GM23338 (cell line): ENCODE data around the gene RNF157. TPM values are rescaled to one million over a fixed set of nuclear protein-coding genes. Genes with fewer than 3 reads are reported as not detected.
"Not testable (repeated sequence)": the region's sequence is repeated elsewhere in the genome, so short reads cannot be mapped to it uniquely, and the experiment has no call there.

Experiments used
- ATAC-seq: fragments of 200-7000 bp; cut with Tn5 transposase; 3 replicates; pipeline ENCODE4 v1.9.1; 2020
- DNase-seq: peaks from one replicate; pipeline ENCODE4 v3.0.0-alpha.2; 2015; ENCODE audit warnings: low spot score
- H2AFZ ChIP-seq: fragments of 200-600 bp; sonication (generic); 2 replicates; pipeline ENCODE4 v1.8.0; 2016; ENCODE audit warnings: antibody characterized with exemption, mild to moderate bottlenecking, moderate library complexity
- H3F3A ChIP-seq: fragments of 200-600 bp; sonication (generic); replicated peaks from 2 replicates; pipeline ENCODE4 v1.8.0; 2017; ENCODE audit warnings: antibody characterized with exemption, mixed run types, low read depth
- H3K27ac ChIP-seq: fragments of 200-600 bp; sonication (generic); 2 replicates; pipeline ENCODE4 v1.6.1; 2016; ENCODE audit warnings: low read depth
- H3K27me3 ChIP-seq: fragments of 200-600 bp; sonication (generic); 2 replicates; pipeline ENCODE4 v1.8.0; 2016; ENCODE audit warnings: mild to moderate bottlenecking, mixed run types, moderate library complexity; ENCODE audit not compliant: insufficient read depth
- H3K36me3 ChIP-seq: fragments of 200-600 bp; sonication (generic); 2 replicates; pipeline ENCODE4 v1.8.0; 2016; ENCODE audit warnings: mild to moderate bottlenecking; ENCODE audit not compliant: insufficient read depth
- H3K4me1 ChIP-seq: fragments of 200-600 bp; sonication (generic); 2 replicates; pipeline ENCODE4 v1.8.0; 2016; ENCODE audit warnings: mild to moderate bottlenecking, moderate library complexity; ENCODE audit not compliant: insufficient read depth
- H3K4me2 ChIP-seq: fragments of 200-600 bp; sonication (generic); 2 replicates; pipeline ENCODE4 v1.7.1; 2017; ENCODE audit warnings: mixed run types
- H3K4me3 ChIP-seq: fragments of 200-600 bp; sonication (generic); 2 replicates; pipeline ENCODE4 v1.6.1; 2016; ENCODE audit warnings: mixed run types
- H3K79me2 ChIP-seq: fragments of 200-600 bp; sonication (generic); replicated peaks from 2 replicates; pipeline ENCODE4 v1.8.0; 2017; ENCODE audit warnings: mild to moderate bottlenecking; ENCODE audit not compliant: insufficient read depth
- H3K9me2 ChIP-seq: fragments of 200-600 bp; sonication (generic); 2 replicates; pipeline ENCODE4 v1.8.0; 2017; ENCODE audit not compliant: insufficient read depth
- H4K20me1 ChIP-seq: fragments of 200-600 bp; sonication (generic); replicated peaks from 2 replicates; pipeline ENCODE4 v1.8.0; 2017; ENCODE audit warnings: mild to moderate bottlenecking; ENCODE audit not compliant: insufficient read depth
- H3K27ac Mint-ChIP-seq: 2 replicates; pipeline ENCODE4 v1.8.0; 2020; ENCODE audit warnings: inconsistent platforms, mild to moderate bottlenecking, moderate library complexity, mixed read lengths
- H3K27me3 Mint-ChIP-seq: 3 replicates; pipeline ENCODE4 v1.8.0; 2022; ENCODE audit warnings: low read depth, mild to moderate bottlenecking, moderate library complexity, mixed read lengths, inconsistent platforms; ENCODE audit not compliant: insufficient read depth, poor library complexity
- H3K36me3 Mint-ChIP-seq: 3 replicates; pipeline ENCODE4 v1.8.0; 2021; ENCODE audit warnings: low read depth, mild to moderate bottlenecking, inconsistent platforms, moderate library complexity, mixed read lengths
- H3K4me1 Mint-ChIP-seq: 3 replicates; pipeline ENCODE4 v1.8.0; 2020; ENCODE audit warnings: mild to moderate bottlenecking, inconsistent platforms, mixed read lengths
- H3K4me3 Mint-ChIP-seq: 3 replicates; pipeline ENCODE4 v1.8.0; 2021; ENCODE audit warnings: moderate library complexity, mild to moderate bottlenecking, inconsistent platforms, mixed read lengths
- H3K9me3 Mint-ChIP-seq: 3 replicates; pipeline ENCODE4 v1.8.0; 2020; ENCODE audit warnings: moderate library complexity, mild to moderate bottlenecking, inconsistent platforms, mixed read lengths
- CREB1 ChIP-seq: fragments of 250-450 bp; sonication (Bioruptor Pico); IDR thresholded peaks from 2 replicates; pipeline ENCODE4 v1.5.0; 2020; ENCODE audit warnings: low read depth, mild to moderate bottlenecking, moderate library complexity
- EZH2 ChIP-seq: fragments of 200-600 bp; sonication (generic); IDR thresholded peaks from one replicate; pipeline ENCODE4 v1.8.0; 2017; ENCODE audit warnings: antibody characterized with exemption, mild to moderate bottlenecking, low read depth; ENCODE audit not compliant: unreplicated experiment
- JUNB ChIP-seq: IDR thresholded peaks from one replicate; pipeline ENCODE4 v1.6.1; 2016; ENCODE audit warnings: antibody characterized with exemption; ENCODE audit not compliant: unreplicated experiment
- NANOG ChIP-seq: IDR thresholded peaks from 2 replicates; pipeline ENCODE4 v1.6.1; 2016; ENCODE audit warnings: antibody characterized with exemption, borderline replicate concordance
- ZNF331 ChIP-seq: fragments of 250-450 bp; sonication (Bioruptor Pico); IDR thresholded peaks from 2 replicates; pipeline ENCODE4 v1.5.0; 2020; ENCODE audit warnings: low read depth, mild to moderate bottlenecking, moderate library complexity
- polyA plus RNA-seq: library from polyadenylated mRNA; unstranded; fragments of >200 nt; fragmentation: Nextera tagmentation; extraction: Ambion mirVana; gene quantifications from 2 replicates; pipeline ENCODE4 v1.2.1, GENCODE V29; 2016
- total RNA-seq: library from RNA; depleted of rRNA; stranded (reverse); fragments of >200 nt; shearing (Covaris generic); gene quantifications from 2 replicates; pipeline ENCODE4 v1.2.3, GENCODE V29; 2014
- TF ChIP-seq, protein P1 (sequence below): IDR thresholded peaks from one replicate; pipeline ENCODE4 v1.6.1; 2018; ENCODE audit warnings: antibody characterized with exemption; ENCODE audit not compliant: unreplicated experiment

Gene RNF157
- total and polyA plus RNA-seq, 2 experiments from 2014 or later, result 7.8 to 11.7 TPM

GRCh38 chr17:76189247-76189646 lies 51.0 kb downstream of the RNF157 start:
- Histone ChIP-seq H3K4me1 (peaks cover 12% of the 10 kb centered on the region; the same call in 1 of the 2 replicates), H2AFZ (no peak overlapping the region), H3K4me2 (no peak overlapping the region), H4K20me1 (no peaks in the 10 kb centered on the region), H3F3A (no peaks in the 10 kb centered on the region; the same call in 1 of the 2 replicates), H3K4me3 (no peak overlapping the region), H3K27me3 (no peaks in the 10 kb centered on the region), H3K36me3 (no peaks in the 10 kb centered on the region), H3K79me2 (no peaks in the 10 kb centered on the region), H3K27ac (no peak overlapping the region), H3K9me2 (no peaks in the 10 kb centered on the region)
- H3K4me3 Mint-ChIP-seq, result no peak overlapping the region
- no peaks in the 10 kb centered on the region for H3K9me3 Mint-ChIP-seq
- no peak for ATAC-seq
- H3K27ac Mint-ChIP-seq, result peak overlapping the region; percentile 9; the same call in 1 of the 2 replicates
- DNase-seq, result no peak
- H3K36me3 Mint-ChIP-seq, result no peaks in the 10 kb centered on the region
- no peak for TF ChIP-seq NANOG
- TF ChIP-seq JUNB, result no peak
- H3K4me1 Mint-ChIP-seq, result peaks cover 21% of the 10 kb centered on the region
- peaks cover 2% of the 10 kb centered on the region for H3K27me3 Mint-ChIP-seq

DNA sequence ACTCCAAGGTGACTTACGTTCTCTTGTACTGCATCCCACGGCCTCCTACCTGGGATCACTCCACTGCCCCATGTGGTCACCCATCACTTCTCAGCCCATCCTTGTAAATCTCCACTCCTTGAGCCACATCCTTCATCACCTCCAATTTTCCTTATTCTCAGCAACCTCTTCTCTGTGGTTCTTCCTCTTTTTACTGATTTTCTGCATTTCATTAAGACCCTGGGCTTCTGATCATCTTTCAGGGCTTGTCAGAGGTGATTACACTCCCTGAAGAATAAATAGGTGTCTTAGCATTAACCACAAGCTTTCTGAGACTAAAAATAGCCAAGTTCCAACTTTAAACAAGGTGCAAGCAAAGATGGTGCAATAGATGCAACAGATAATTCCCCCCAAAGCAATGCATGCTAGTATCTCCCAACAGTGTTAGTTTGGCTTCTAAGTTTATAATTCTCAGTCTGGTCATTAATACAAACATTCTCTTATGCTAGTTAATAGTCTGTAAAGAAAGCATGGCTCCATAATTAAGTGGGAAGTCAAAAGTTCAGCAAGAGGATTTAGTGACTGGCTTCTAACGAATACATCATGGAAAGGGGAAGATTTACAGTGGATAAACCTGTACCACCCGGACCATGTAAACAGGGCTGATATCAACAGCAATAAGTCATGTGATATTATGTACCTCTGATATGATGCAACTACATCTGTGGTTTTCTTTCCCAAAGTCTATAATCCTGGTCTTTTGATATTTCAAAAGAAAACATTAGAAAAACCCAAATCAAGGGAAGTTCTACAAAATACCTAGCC lies 51.9 kb downstream of the RNF157 start:
- Histone ChIP-seq H3K27ac (no peak overlapping the region), H4K20me1 (no peaks in the 10 kb centered on the region), H3K4me3 (no peak overlapping the region), H3K79me2 (no peaks in the 10 kb centered on the region), H3K4me1 (peaks cover 12% of the 10 kb centered on the region; the same call in 1 of the 2 replicates), H3K4me2 (no peak overlapping the region), H2AFZ (no peak overlapping the region), H3F3A (no peaks in the 10 kb centered on the region; the same call in 1 of the 2 replicates), H3K9me2 (no peaks in the 10 kb centered on the region), H3K36me3 (no peaks in the 10 kb centered on the region), H3K27me3 (no peaks in the 10 kb centered on the region)
- Mint-ChIP-seq H3K27me3 (peaks cover 2% of the 10 kb centered on the region), H3K9me3 (no peaks in the 10 kb centered on the region), H3K4me3 (no peak overlapping the region), H3K4me1 (peaks cover 17% of the 10 kb centered on the region), H3K27ac (no peak overlapping the region), H3K36me3 (no peaks in the 10 kb centered on the region)
- no peak for TF ChIP-seq ZNF331
- no peak for TF ChIP-seq CREB1 (CRISPR knock-in tag)
- TF ChIP-seq EZH2, result no peak
- TF ChIP-seq, protein P1, sequence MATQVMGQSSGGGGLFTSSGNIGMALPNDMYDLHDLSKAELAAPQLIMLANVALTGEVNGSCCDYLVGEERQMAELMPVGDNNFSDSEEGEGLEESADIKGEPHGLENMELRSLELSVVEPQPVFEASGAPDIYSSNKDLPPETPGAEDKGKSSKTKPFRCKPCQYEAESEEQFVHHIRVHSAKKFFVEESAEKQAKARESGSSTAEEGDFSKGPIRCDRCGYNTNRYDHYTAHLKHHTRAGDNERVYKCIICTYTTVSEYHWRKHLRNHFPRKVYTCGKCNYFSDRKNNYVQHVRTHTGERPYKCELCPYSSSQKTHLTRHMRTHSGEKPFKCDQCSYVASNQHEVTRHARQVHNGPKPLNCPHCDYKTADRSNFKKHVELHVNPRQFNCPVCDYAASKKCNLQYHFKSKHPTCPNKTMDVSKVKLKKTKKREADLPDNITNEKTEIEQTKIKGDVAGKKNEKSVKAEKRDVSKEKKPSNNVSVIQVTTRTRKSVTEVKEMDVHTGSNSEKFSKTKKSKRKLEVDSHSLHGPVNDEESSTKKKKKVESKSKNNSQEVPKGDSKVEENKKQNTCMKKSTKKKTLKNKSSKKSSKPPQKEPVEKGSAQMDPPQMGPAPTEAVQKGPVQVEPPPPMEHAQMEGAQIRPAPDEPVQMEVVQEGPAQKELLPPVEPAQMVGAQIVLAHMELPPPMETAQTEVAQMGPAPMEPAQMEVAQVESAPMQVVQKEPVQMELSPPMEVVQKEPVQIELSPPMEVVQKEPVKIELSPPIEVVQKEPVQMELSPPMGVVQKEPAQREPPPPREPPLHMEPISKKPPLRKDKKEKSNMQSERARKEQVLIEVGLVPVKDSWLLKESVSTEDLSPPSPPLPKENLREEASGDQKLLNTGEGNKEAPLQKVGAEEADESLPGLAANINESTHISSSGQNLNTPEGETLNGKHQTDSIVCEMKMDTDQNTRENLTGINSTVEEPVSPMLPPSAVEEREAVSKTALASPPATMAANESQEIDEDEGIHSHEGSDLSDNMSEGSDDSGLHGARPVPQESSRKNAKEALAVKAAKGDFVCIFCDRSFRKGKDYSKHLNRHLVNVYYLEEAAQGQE, result no peak
- peak; percentile 33; the same call in 2 of the 3 replicates for ATAC-seq
- DNase-seq, result peak; percentile 31

DNA sequence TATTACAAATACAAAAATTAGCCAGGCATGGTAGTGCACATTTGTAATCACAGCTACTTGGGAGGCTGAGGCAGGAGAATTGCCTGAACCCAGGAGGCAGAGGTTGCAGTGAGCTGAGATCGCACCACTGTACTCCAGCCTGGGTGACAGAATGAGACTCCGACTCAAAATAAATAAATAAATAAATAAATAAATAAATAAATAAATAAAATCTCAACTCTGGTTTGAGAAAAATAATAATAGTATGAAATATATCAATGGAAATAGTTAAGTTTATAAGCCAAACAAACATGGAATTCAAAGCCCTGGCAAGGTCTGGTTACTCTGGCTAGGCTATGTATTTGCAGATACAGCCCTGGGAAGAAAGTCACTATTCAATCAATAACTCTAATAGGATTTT lies 53.5 kb downstream of the RNF157 start:
- not testable (repeated sequence) for H3K4me2 ChIP-seq, H3K27ac ChIP-seq, H4K20me1 ChIP-seq, H3K4me1 ChIP-seq, H3K36me3 ChIP-seq, H3K27ac Mint-ChIP-seq, H3K9me2 ChIP-seq, ATAC-seq, H3F3A ChIP-seq, H2AFZ ChIP-seq, H3K36me3 Mint-ChIP-seq, H3K9me3 Mint-ChIP-seq, H3K27me3 ChIP-seq, H3K79me2 ChIP-seq, H3K4me3 Mint-ChIP-seq, DNase-seq, H3K4me3 ChIP-seq
- peaks cover 12% of the 10 kb centered on the region for H3K4me1 Mint-ChIP-seq
- H3K27me3 Mint-ChIP-seq, result peaks cover 10% of the 10 kb centered on the region
